Ectodermal cell (in vitro differentiated cells): Measurements from ENCODE around the gene PRRG3.
"Not testable (repeated sequence)": the region's sequence is repeated elsewhere in the genome, so short reads cannot be mapped to it uniquely, and the experiment has no call there.

Experiments used
- H3K27ac ChIP-seq: 2 replicates; pipeline ENCODE4 v1.7.0; 2013; ENCODE audit warnings: mild to moderate bottlenecking, low read depth, low read length; ENCODE audit not compliant: insufficient read depth, poor library complexity, severe bottlenecking
- H3K27me3 ChIP-seq: 2 replicates; pipeline ENCODE4 v1.7.0; 2013; ENCODE audit warnings: mild to moderate bottlenecking, low read length; ENCODE audit not compliant: insufficient read depth, control insufficient read depth, poor library complexity, severe bottlenecking
- H3K36me3 ChIP-seq: one replicate; pipeline ENCODE4 v1.7.0; 2013; ENCODE audit warnings: low read length; ENCODE audit not compliant: control insufficient read depth, insufficient read depth
- H3K4me1 ChIP-seq: one replicate; pipeline ENCODE4 v1.7.0; 2013; ENCODE audit warnings: low read length; ENCODE audit not compliant: control insufficient read depth, insufficient read depth
- H3K4me3 ChIP-seq: 2 replicates; pipeline ENCODE4 v1.7.0; 2013; ENCODE audit warnings: low read depth, low read length, control low read depth; ENCODE audit not compliant: insufficient read depth
- H3K9me3 ChIP-seq: 2 replicates; pipeline ENCODE4 v1.7.0; 2013; ENCODE audit warnings: mild to moderate bottlenecking, low read length, moderate library complexity; ENCODE audit not compliant: control insufficient read depth
- WGBS, 2 experiments: methylation state at CpG; one replicate each; pipeline ENCODE4 v1.1.7; 2013; ENCODE audit warnings: missing lambda C conversion rate in 2 of 2; 5-methylcytosine and 5-hydroxymethylcytosine counted together

Gene PRRG3

GRCh38 chrX:151695583-151696340 lies 504 bp downstream of the PRRG3 start:
- Histone ChIP-seq H3K9me3 (no peaks in the 10 kb centered on the region), H3K27ac (no peak overlapping the region), H3K36me3 (no peaks in the 10 kb centered on the region), H3K4me1 (no peaks in the 10 kb centered on the region), H3K27me3 (peaks cover 23% of the 10 kb centered on the region), H3K4me3 (peak overlapping the region; percentile 38)
- 33 to 38% methylated on average over 19 of the region's 19 CpGs for WGBS, 2 experiments

GRCh38 chrX:151697082-151697481 lies 1.8 kb downstream of the PRRG3 start:
- H3K9me3 ChIP-seq, H3K4me3 ChIP-seq, H3K27ac ChIP-seq, H3K4me1 ChIP-seq, H3K36me3 ChIP-seq: not testable (repeated sequence)
- H3K27me3 ChIP-seq: peaks cover 23% of the 10 kb centered on the region
- 94 to 98% methylated on average over 6 to 8 of the region's 8 CpGs for WGBS, 2 experiments

- peaks cover 23% of the 10 kb centered on the region for H3K27me3 ChIP-seq
- H3K4me1 ChIP-seq: no peaks in the 10 kb centered on the region
- H3K27ac ChIP-seq: no peak overlapping the region
- H3K36me3 ChIP-seq: no peaks in the 10 kb centered on the region
- WGBS, 2 experiments: 82 to 91% methylated on average over 4 of the region's 4 CpGs
- no peaks in the 10 kb centered on the region for H3K9me3 ChIP-seq
- no peak overlapping the region for H3K4me3 ChIP-seq
Measured at GRCh38 chrX:151697522-151697921, 2.3 kb downstream of the PRRG3 start.

- WGBS, 2 experiments: 92 to 96% methylated on average over 6 of the region's 6 CpGs
- no peaks in the 10 kb centered on the region for H3K36me3 ChIP-seq
- H3K27me3 ChIP-seq: peaks cover 23% of the 10 kb centered on the region
- no peaks in the 10 kb centered on the region for H3K9me3 ChIP-seq
- H3K4me3 ChIP-seq: no peak overlapping the region
- no peak overlapping the region for H3K27ac ChIP-seq
- no peaks in the 10 kb centered on the region for H3K4me1 ChIP-seq
Measured at GRCh38 chrX:151698485-151698884, 3.2 kb downstream of the PRRG3 start.

GRCh38 chrX:151699746-151700145 lies 4.5 kb downstream of the PRRG3 start:
- Histone ChIP-seq H3K27me3 (peaks cover 11% of the 10 kb centered on the region), H3K4me1 (no peaks in the 10 kb centered on the region), H3K9me3 (no peaks in the 10 kb centered on the region), H3K4me3 (no peak overlapping the region), H3K36me3 (no peaks in the 10 kb centered on the region), H3K27ac (no peak overlapping the region)
- 92 to 97% methylated on average over 9 of the region's 9 CpGs for WGBS, 2 experiments

GRCh38 chrX:151700581-151700980 lies 5.3 kb downstream of the PRRG3 start:
- WGBS, 2 experiments: 93 to 96% methylated on average over 16 of the region's 16 CpGs
- Histone ChIP-seq H3K36me3 (no peaks in the 10 kb centered on the region), H3K9me3 (no peaks in the 10 kb centered on the region)

GRCh38 chrX:151701071-151701470 lies 5.8 kb downstream of the PRRG3 start:
- Histone ChIP-seq H3K27me3 (peaks cover 4% of the 10 kb centered on the region), H3K4me1 (no peaks in the 10 kb centered on the region), H3K4me3 (no peak overlapping the region), H3K27ac (no peak overlapping the region), H3K36me3 (no peaks in the 10 kb centered on the region), H3K9me3 (no peaks in the 10 kb centered on the region)
- 89 to 95% methylated on average over 4 of the region's 4 CpGs for WGBS, 2 experiments

More at GRCh38 chrX:151700581-151700980, 5.3 kb downstream of the PRRG3 start:
- Histone ChIP-seq H3K27me3 (peaks cover 6% of the 10 kb centered on the region), H3K4me3 (no peak overlapping the region), H3K4me1 (no peaks in the 10 kb centered on the region), H3K27ac (no peak overlapping the region)

GRCh38 chrX:151701531-151701930 lies 6.3 kb downstream of the PRRG3 start:
- no peaks in the 10 kb centered on the region for H3K9me3 ChIP-seq
- H3K27ac ChIP-seq: no peak overlapping the region
- H3K27me3 ChIP-seq: no peaks in the 10 kb centered on the region
- H3K4me3 ChIP-seq: no peak overlapping the region
- no peaks in the 10 kb centered on the region for H3K36me3 ChIP-seq
- 92 to 94% methylated on average over 6 to 7 of the region's 7 CpGs for WGBS, 2 experiments
- H3K4me1 ChIP-seq: no peaks in the 10 kb centered on the region

- H3K4me1 ChIP-seq: no peaks in the 10 kb centered on the region
- H3K27me3 ChIP-seq: no peaks in the 10 kb centered on the region
- no peaks in the 10 kb centered on the region for H3K9me3 ChIP-seq
- H3K27ac ChIP-seq: no peak overlapping the region
- H3K36me3 ChIP-seq: no peaks in the 10 kb centered on the region
- 87 to 93% methylated on average over 8 of the region's 9 CpGs for WGBS, 2 experiments
- no peak overlapping the region for H3K4me3 ChIP-seq
Measured at GRCh38 chrX:151702026-151702714, 6.9 kb downstream of the PRRG3 start.

- Histone ChIP-seq H3K27ac (no peak overlapping the region), H3K4me3 (no peak overlapping the region), H3K27me3 (no peaks in the 10 kb centered on the region), H3K4me1 (no peaks in the 10 kb centered on the region), H3K9me3 (no peaks in the 10 kb centered on the region), H3K36me3 (no peaks in the 10 kb centered on the region)
- 91% methylated on average over 7 of the region's 7 CpGs for WGBS, 2 experiments
Measured at GRCh38 chrX:151702741-151703340, 7.6 kb downstream of the PRRG3 start.
